ENCODE measurements around the gene SP2. TPM values are rescaled to one million over a fixed set of nuclear protein-coding genes. Genes with fewer than 3 reads are reported as not detected.
A peak's percentile ranks its signal among the peaks of the same experiment; 100 is the strongest.

The SP2 gene
- total and polyA plus RNA-seq, 2 of the 13 experiments (the other 11 are each of a cell fraction or from before 2014, with no cell fraction given): 1.4 to 4.8 TPM

GRCh38 chr17:47952171-47953021, 56.4 kb downstream of the SP2 start:
- FAIRE-seq (peak; percentile 88), DNase-seq (ENCODE audit: low spot score) (peak; percentile 67), ATAC-seq (peak; percentile 10)
- Histone ChIP-seq H3K4me1 (ENCODE audit: insufficient read depth, low read length) (peaks cover 83% of the 10 kb centered on the region), H3K4me3 (replicated peaks in 1 of 3; ENCODE audit: insufficient read depth in 1 of 3, low read depth in 2 of 3, low read length in 3 of 3) (peak overlapping the region in 1 of 3 experiments; percentile 5; a peak in 1 of 6 replicates), H3K36me3 (replicated peaks in 1 of 2; ENCODE audit: control insufficient read depth in 1 of 2, insufficient read depth in 2 of 2, low read length in 2 of 2) (peaks cover 0 to 7% of the 10 kb centered on the region in 2 experiments; a peak in 1 of 5 replicates), H4K20me1 (ENCODE audit: insufficient read depth, low read length) (no peaks in the 10 kb centered on the region), H3K4me2 (ENCODE audit: low read depth, low read length) (peak overlapping the region; percentile 26; the same call in 1 of the 2 replicates), H3K79me2 (ENCODE audit: insufficient read depth, low read length) (no peaks in the 10 kb centered on the region), H3K9ac (ENCODE audit: insufficient read depth, low read depth, low read length) (no peak overlapping the region), H3K27me3 (ENCODE audit: control insufficient read depth in 1 of 2, insufficient read depth in 2 of 2, low read length in 2 of 2) (no peaks in the 10 kb centered on the region), H3K27ac (ENCODE audit: extremely low read length, insufficient read depth, low read length) (peak overlapping the region; percentile 22), H3K9me3 (ENCODE audit: low read length) (no peaks in the 10 kb centered on the region), H2AFZ (ENCODE audit: low read length) (no peak overlapping the region)
- intact Hi-C loops (cut with micrococcal nuclease; ENCODE audit: unreplicated experiment): no loop called here
- 58% methylated on average over 12 of the region's 12 CpGs for WGBS (ENCODE audit: low lambda C conversion rate)
- BruUV-seq (replicated peaks): no TSS peak
- ChIA-PET POLR2A (interaction anchor here (1.0 to 15.1 kb wide), 7 partner anchors 8 to 121 kb away, joined by 3 to 267 read pairs (median 5); partner anchors contain the start of genes CDK5RAP3, LRRC46, MRPL10 and PNPO), CTCF (ENCODE audit: low intra/inter-chr PET ratio, low total read pairs) (no interaction called here)
- in situ Hi-C loops (cut with HindIII; ENCODE audit: extremely low pct_ligation_motif_present, low pct_unique_long_range_greater_than_20kb): no loop called here
- TF ChIP-seq MIER3 (CRISPR knock-in tag; IDR thresholded peaks at IDR 0.05; ENCODE audit: borderline replicate concordance) (0 out of 2 replicates have a peak, but pooled peaks have one; percentile 40), NFE2L2 (IDR thresholded peaks at IDR 0.05; ENCODE audit: low read length) (no peak), KDM5A (IDR thresholded peaks at IDR 0.05; ENCODE audit: borderline replicate concordance, low read length) (no peak), ZNF136 (CRISPR knock-in tag; IDR thresholded peaks at IDR 0.05; ENCODE audit: low read depth) (no peak), MEIS1 (CRISPR knock-in tag; IDR thresholded peaks at IDR 0.05; ENCODE audit: borderline replicate concordance) (peak; percentile 94; the same call in 1 of the 2 replicates), GMEB1 (CRISPR knock-in tag; IDR thresholded peaks at IDR 0.05; ENCODE audit: borderline replicate concordance) (peak; percentile 32; the same call in 1 of the 2 replicates), MNT (IDR thresholded peaks at IDR 0.05) (no peak), ARID4A (CRISPR knock-in tag; IDR thresholded peaks at IDR 0.05; ENCODE audit: borderline replicate concordance) (peak; percentile 62; the same call in 1 of the 2 replicates), ISL2 (CRISPR knock-in tag; IDR thresholded peaks at IDR 0.05) (peak; percentile 60), KLF6 (CRISPR knock-in tag; IDR thresholded peaks at IDR 0.05) (0 out of 2 replicates have a peak, but pooled peaks have one; percentile 31), THRA (CRISPR knock-in tag; IDR thresholded peaks at IDR 0.05; ENCODE audit: borderline replicate concordance) (peak; percentile 54; the same call in 1 of the 2 replicates), TRIM24 (CRISPR knock-in tag; IDR thresholded peaks at IDR 0.05) (peak; percentile 44; the same call in 1 of the 2 replicates), BRCA1 (CRISPR knock-in tag; IDR thresholded peaks at IDR 0.05) (no peak)

Data from HepG2 (cell line).